Panc1 (cell line): Measurements from ENCODE around the gene GRID1. TPM values are rescaled to one million over a fixed set of nuclear protein-coding genes. Genes with fewer than 3 reads are reported as not detected.

ENCODE experiments used
- ATAC-seq: fragments of 200-7000 bp; cut with Tn5 transposase; 2 replicates; pipeline ENCODE4 v1.9.1; 2020; ENCODE audit warnings: mild to moderate bottlenecking, moderate library complexity
- BruUV-seq: library from RNA; stranded (reverse); fragments of 400-500 nt; replicated peaks from 2 replicates; lab custom pipeline; 2021; lab: Mats Ljungman, UMichigan
- CTCF ChIA-PET: fragments of 300-600 bp; sonication (Branson Sonifier 250); formaldehyde crosslinking; loops from one replicate; lab custom pipeline; 2022; ENCODE audit warnings: antibody characterized with exemption; lab: Charles Lee
- POLR2A ChIA-PET: fragments of 300-600 bp; sonication (Branson Sonifier 250); formaldehyde crosslinking; loops from one replicate; lab custom pipeline; 2022; ENCODE audit warnings: antibody characterized with exemption; lab: Charles Lee
- DNase-seq: peaks from one replicate; pipeline ENCODE4 v3.0.0-alpha.2; 2010; ENCODE audit warnings: low read depth, low spot score
- H3K27ac ChIP-seq: 2 replicates; pipeline ENCODE4 v1.5.1; 2011; ENCODE audit warnings: mild to moderate bottlenecking, low read length, inconsistent platforms
- H3K27me3 ChIP-seq: fragments of 200-500 bp; sonication (Bioruptor generic); 2 replicates; pipeline ENCODE4 v1.6.0; 2014; ENCODE audit warnings: low read length, inconsistent platforms; ENCODE audit not compliant: control insufficient read depth, insufficient read depth
- H3K36me3 ChIP-seq: fragments of 200-500 bp; sonication (Bioruptor generic); 2 replicates; pipeline ENCODE4 v1.5.1; 2014; ENCODE audit warnings: inconsistent platforms, mild to moderate bottlenecking, low read length, moderate library complexity; ENCODE audit not compliant: control insufficient read depth, insufficient read depth
- H3K4me1 ChIP-seq: 2 replicates; pipeline ENCODE4 v1.5.1; 2011; ENCODE audit warnings: inconsistent platforms, mild to moderate bottlenecking, low read length, moderate library complexity; ENCODE audit not compliant: control insufficient read depth, insufficient read depth
- H3K4me3 ChIP-seq, 2 experiments: 2 replicates each; pipeline ENCODE4 v1.5.1; 2011 to 2012; ENCODE audit warnings: low read depth in 2 of 2, low read length in 2 of 2, mild to moderate bottlenecking in 2 of 2, inconsistent platforms in 1 of 2, moderate library complexity in 1 of 2
- H3K9me3 ChIP-seq: fragments of 200-500 bp; sonication (Bioruptor generic); 2 replicates; pipeline ENCODE4 v1.5.1; 2014; ENCODE audit warnings: low read depth, mild to moderate bottlenecking, inconsistent platforms, low read length, moderate library complexity; ENCODE audit not compliant: control insufficient read depth, insufficient read depth
- CTCF ChIP-seq: fragments of 450-650 bp; IDR thresholded peaks from 2 replicates; pipeline ENCODE4 v1.5.1; 2017; ENCODE audit warnings: mild to moderate bottlenecking
- POLR2AphosphoS5 ChIP-seq: IDR thresholded peaks from 2 replicates; pipeline ENCODE4 v1.6.1; 2012; ENCODE audit warnings: mild to moderate bottlenecking, low read depth, low read length, moderate library complexity
- REST ChIP-seq, 2 experiments: IDR thresholded peaks; 2 replicates each; pipeline ENCODE4 v1.6.1; 2011 to 2012; ENCODE audit warnings: low read depth in 2 of 2, control low read depth in 1 of 2, low read length in 1 of 2, mild to moderate bottlenecking in 1 of 2, moderate library complexity in 1 of 2; ENCODE audit not compliant: insufficient read depth in 1 of 2
- SIN3A ChIP-seq: IDR thresholded peaks from 2 replicates; pipeline ENCODE4 v1.6.1; 2012; ENCODE audit warnings: low read depth, mild to moderate bottlenecking, low read length, moderate library complexity, borderline replicate concordance; ENCODE audit not compliant: insufficient read depth
- TCF7L2 ChIP-seq: IDR thresholded peaks from 2 replicates; pipeline ENCODE4 v1.6.1; 2011; ENCODE audit warnings: mild to moderate bottlenecking, low read depth, low read length, inconsistent platforms
- in situ Hi-C: cut with HindIII; loops from 2 replicates; pipeline ENCODE4 v1.10.0; 2016; ENCODE audit warnings: low sequenced_read_pairs, low pct_unique_long_range_greater_than_20kb
- intact Hi-C: fragments of 100-400 bp; cut with micrococcal nuclease; formaldehyde crosslinking; loops from one replicate; pipeline ENCODE4 v1.10.0; 2022; ENCODE audit not compliant: unreplicated experiment
- total RNA-seq: library from RNA; stranded (reverse); gene quantifications from one replicate; pipeline ENCODE4 v1.2.1, GENCODE V29; 2021; ENCODE audit not compliant: unreplicated experiment

Gene GRID1
- total RNA-seq, 1 experiment from 2014 or later = 2.3 TPM

- H3K36me3 ChIP-seq = no peaks in the 10 kb centered on the region
- in situ Hi-C loops = no loop called here
- BruUV-seq = no TSS peak
Observed at GRCh38 chr10:86191166-86191565, 175.4 kb downstream of the GRID1 start.

GRCh38 chr10:86190291-86190690, 176.3 kb downstream of the GRID1 start:
- Histone ChIP-seq H3K36me3 (no peaks in the 10 kb centered on the region), H3K27me3 (0 out of 2 replicates have a peak, but pooled peaks cover under 1% of the 10 kb centered on the region), H3K9me3 (no peaks in the 10 kb centered on the region), H3K4me3 (no peak overlapping the region), H3K4me1 (no peaks in the 10 kb centered on the region), H3K27ac (no peak overlapping the region)
- no TSS peak for BruUV-seq
- ATAC-seq = no peak
- no peak for TF ChIP-seq TCF7L2
- TF ChIP-seq SIN3A = no peak
- no peak for TF ChIP-seq REST (IDR thresholded peaks at IDR 0.05; ENCODE audit: insufficient read depth in 1 of 2, low read depth in 2 of 2, low read length in 1 of 2)
- TF ChIP-seq POLR2AphosphoS5 = no peak
- no peak for TF ChIP-seq CTCF
- DNase-seq = no peak
- in situ Hi-C loops (no loop called here), intact Hi-C loops (no loop called here)
- POLR2A ChIA-PET = no interaction called here
- CTCF ChIA-PET = interaction anchor here (0.5 kb wide), 1 partner anchor 89 kb away, joined by 7 read pairs; no protein-coding TSS in a partner anchor

More at GRCh38 chr10:86191166-86191565, 175.4 kb downstream of the GRID1 start:
- H3K27ac ChIP-seq = no peak overlapping the region
- no peak for TF ChIP-seq TCF7L2
- no peak for TF ChIP-seq CTCF
- TF ChIP-seq SIN3A = no peak
- no peak for TF ChIP-seq POLR2AphosphoS5
- no peak for TF ChIP-seq REST (IDR thresholded peaks at IDR 0.05; ENCODE audit: insufficient read depth in 1 of 2, low read depth in 2 of 2, low read length in 1 of 2)
- H3K4me3 ChIP-seq = no peak overlapping the region
- ChIA-PET CTCF (no interaction called here), POLR2A (no interaction called here)
- no peaks in the 10 kb centered on the region for H3K4me1 ChIP-seq
- DNase-seq = no peak
- no peaks in the 10 kb centered on the region for H3K9me3 ChIP-seq
- H3K27me3 ChIP-seq = no peaks in the 10 kb centered on the region
- intact Hi-C loops = no loop called here
- ATAC-seq = no peak
